NK-92 (cell line): ENCODE measurements around the gene SIGLEC1.

Experiments used
- DNase-seq: peaks from one replicate; lab custom pipeline; 2025; ENCODE audit not compliant: unreplicated experiment; lab: John Stamatoyannopoulos, UW

SIGLEC1 gene

GRCh38 chr20:3712279-3712873 lies at the start of gene SIGLEC1:
Gene SIGLEC1 (minus strand): TSS chr20:3712600. CDS start chr20:3707128, 5,472 bp downstream.
- DNase-seq, result no peak

DNA sequence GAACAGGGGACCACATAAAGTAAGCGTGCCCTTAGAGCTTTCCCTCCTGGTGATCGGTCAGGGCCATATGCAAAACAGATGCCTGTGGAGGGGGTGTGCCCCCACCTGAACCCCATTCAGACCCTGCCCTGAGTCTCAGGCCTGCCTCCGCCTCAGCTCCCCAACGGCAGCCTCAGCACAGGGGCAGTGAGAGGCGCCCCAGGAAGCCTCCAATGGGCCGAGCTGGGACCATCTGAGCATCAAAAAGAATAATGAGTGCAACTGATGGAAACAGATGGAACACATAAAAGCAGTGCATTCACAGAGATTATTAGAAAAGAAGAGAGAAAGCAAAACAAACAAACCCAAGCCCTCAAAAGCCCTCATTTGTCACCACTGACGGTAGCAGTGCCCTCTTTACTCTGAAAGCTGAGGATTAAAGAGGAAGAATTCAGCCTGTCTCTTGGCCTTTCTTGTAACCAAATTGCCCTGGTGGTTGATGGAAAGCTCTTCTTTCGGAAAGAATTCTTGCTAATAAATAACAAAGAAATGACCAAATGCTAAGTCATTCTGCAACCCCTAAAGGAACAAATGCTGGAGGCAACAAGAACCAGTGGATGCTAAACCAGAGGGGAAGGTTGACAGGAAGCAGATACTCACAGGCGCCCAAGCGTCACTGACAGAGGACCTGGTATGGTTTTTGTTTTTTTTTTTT lies 48.4 kb upstream of the SIGLEC1 start:
- no peak for DNase-seq

DNA sequence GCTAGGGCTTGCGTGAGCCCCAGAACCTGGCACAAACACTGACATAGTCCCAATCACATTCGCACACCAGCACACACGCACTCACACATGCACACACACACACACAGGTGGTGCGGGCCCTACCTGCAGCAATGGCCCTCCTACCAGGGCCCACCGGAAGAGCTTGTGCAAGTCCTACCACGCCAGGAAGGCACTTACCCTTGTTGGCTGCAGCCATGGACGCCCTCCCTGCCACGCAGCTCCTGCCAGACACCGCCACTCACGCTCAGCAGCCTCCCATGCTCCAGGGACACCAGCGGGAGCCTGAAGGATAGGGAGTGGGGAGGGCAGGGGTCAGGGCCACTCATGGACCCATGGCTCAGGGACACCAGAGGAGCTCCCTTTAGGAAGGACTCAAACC lies 47.5 kb upstream of the SIGLEC1 start:
- DNase-seq, result no peak

- no peak for DNase-seq
Measured at GRCh38 chr20:3759316-3759823, 47.0 kb upstream of the SIGLEC1 start.

- no peak for DNase-seq
Measured at GRCh38 chr20:3758566-3758965, 46.2 kb upstream of the SIGLEC1 start.

GRCh38 chr20:3757268-3757667 lies 44.9 kb upstream of the SIGLEC1 start:
- DNase-seq, result no peak

DNA sequence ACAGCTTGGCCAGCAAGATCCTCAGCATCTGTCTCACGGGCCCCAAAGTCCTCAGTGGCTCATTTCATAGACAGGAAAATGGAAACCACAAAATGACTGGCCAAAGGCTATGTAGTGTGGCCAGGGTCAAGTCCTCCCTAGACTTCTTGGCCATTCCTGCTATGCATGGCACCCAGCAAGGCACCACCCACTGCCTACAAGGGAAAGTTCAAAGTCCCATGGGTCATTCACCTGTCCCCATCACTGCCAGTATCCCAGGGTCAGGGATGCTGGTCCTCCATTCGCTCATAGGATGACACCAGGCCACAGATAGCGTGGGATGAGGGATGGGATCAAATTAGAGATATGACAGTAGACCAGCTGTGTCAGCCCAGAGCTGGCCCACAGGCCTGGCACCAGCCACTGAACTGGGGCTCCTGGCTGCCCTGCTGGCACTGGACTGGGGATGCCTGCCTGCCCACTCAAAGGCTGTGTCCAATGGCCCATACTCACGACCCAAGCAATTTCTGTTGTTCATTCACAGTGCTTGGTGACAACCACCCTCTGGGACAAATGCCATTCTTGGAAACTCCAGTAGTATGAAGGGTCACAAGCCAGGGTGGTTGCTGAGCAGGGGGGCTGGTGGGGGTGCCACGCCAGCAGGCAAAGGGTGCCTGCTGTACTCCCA lies 43.5 kb upstream of the SIGLEC1 start:
- DNase-seq, result no peak

DNA sequence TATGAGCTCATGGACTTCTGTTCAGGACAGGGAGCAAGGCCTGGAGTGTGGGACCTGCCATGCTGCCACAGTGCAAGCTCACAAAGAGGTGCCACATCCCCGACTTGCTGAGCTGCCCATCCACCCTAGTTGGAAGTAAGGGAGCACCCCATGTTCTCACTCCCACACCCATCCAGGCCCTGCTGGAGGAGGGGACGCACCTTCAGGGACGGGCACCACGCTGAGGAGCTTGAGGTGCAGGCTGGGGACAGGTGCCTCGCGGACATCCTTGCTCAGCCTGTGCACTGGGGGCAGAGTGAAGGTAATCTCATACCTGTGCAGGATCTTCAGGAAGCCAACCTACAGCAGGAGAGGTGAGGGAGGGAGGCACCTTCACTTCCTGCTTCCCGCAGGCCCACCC lies 42.9 kb upstream of the SIGLEC1 start:
- DNase-seq, result no peak

DNA sequence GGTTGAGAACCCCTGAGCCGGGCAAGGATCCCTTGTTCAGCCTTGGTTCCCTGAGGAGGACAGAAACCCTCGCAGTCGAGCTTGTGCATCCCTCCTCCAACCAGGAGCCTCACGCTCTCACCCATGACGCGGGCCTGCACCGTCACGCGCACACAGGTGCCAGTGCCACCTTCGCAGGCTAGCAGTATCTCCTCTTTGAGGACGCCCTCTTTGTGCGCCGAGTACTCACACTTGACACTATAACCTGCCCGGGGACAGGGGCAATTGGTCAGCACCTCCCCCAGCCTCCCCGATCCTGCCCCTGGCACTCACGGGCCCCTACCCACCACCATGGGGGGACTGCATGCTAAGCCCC lies 41.9 kb upstream of the SIGLEC1 start:
- no peak for DNase-seq

- DNase-seq, result no peak
Measured at GRCh38 chr20:3753501-3754275, 41.3 kb upstream of the SIGLEC1 start.

GRCh38 chr20:3753098-3753497 lies 40.7 kb upstream of the SIGLEC1 start:
- no peak for DNase-seq

DNA sequence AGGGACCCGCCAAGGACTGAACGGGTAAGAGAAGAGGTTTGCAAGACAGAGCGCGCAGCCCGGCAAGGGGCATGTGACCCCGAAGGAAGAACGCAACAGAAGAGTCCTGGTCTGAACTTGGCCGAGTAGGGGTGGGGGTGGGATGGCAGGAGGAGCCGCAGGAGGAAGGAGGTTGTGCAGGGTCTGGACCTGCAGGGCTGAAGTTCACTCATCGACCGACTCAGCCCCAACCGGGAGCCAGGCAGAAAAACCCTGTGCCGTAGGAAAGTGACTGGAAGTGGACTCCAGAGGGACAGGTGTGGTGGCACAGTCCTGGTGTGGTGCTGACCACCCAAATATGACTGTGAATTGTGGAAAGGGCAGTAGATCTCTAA lies 40.0 kb upstream of the SIGLEC1 start:
- no peak for DNase-seq

GRCh38 chr20:3751675-3752385 lies 39.4 kb upstream of the SIGLEC1 start:
- DNase-seq, result peak; percentile 12

DNA sequence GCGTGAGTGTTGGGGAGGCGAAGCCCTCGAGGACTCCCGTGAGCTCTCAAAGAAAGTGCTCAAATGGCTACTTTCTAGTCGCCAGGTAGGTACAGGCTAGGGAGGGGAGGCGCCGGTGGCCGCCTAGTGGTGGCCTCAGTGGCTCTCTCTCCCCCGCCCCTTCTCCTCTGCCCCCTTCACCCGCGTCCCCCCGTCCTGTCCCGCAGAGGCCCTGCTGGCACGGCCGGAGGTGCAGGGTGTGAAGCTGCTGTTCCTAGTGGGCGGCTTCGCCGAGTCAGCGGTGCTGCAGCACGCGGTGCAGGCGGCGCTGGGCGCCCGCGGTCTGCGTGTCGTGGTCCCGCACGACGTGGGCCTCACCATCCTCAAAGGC lies 38.9 kb upstream of the SIGLEC1 start:
- no peak for DNase-seq

DNA sequence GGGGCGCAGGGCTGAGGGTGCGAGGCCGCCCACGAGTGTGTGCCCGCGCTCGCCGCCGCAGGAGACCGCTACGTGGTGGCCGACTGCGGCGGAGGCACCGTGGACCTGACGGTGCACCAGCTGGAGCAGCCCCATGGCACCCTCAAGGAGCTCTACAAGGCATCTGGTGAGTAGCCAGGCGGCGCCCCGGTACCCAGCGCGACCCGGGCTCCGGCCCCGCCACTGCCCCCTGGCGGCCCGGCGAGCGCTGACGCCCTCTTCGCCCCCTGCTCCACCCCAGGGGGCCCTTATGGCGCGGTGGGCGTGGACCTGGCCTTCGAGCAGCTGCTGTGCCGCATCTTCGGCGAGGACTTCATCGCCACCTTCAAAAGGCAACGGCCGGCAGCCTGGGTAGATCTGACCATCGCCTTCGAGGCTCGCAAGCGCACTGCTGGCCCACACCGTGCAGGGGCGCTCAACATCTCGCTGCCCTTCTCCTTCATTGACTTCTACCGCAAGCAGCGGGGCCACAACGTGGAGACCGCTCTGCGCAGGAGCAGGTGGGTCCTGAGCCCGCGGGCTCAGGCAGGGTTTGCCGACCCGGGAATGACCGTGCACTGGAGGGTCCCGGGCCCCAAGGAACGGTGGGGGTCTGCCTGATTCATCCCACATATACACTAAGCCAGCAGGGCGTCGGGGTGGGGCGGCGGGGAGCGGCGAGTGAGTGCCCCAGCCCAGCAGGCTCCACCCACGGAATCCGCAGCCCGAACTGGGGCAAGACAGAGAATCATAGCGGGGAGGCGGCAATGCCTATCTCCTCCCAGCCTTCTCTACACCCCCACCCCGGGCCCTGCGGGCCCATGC lies 37.5 kb upstream of the SIGLEC1 start:
- no peak for DNase-seq

DNA sequence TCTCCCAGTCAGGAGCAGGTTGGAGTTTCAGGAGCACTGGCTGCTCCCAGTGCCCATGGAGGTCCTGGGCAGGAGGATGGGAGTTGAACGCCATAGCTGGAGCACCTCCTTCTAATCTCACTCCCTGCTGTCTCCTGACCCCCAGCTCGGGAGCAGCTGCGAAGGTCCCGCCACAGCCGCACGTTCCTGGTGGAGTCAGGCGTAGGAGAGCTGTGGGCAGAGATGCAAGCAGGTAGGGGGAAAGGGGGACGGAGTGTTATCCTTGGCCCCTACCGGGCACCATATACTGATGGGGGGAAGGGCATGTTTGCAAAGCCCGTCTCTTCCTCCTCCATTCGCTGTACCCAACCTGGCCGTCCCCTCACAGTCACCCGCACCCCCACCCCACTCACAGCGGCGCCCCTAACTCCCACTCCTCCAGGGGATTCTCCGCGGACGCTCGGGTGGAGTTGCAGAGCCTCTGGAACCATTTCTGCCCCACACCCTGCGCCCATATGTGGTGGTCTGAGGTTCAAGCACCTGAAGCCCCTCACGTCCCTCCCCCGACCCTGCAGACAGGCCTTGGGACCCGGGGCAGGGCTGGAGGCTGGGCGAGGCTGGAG lies 36.8 kb upstream of the SIGLEC1 start:
- no peak for DNase-seq

- no peak for DNase-seq
Measured at GRCh38 chr20:3748073-3748472, 35.7 kb upstream of the SIGLEC1 start.

DNA sequence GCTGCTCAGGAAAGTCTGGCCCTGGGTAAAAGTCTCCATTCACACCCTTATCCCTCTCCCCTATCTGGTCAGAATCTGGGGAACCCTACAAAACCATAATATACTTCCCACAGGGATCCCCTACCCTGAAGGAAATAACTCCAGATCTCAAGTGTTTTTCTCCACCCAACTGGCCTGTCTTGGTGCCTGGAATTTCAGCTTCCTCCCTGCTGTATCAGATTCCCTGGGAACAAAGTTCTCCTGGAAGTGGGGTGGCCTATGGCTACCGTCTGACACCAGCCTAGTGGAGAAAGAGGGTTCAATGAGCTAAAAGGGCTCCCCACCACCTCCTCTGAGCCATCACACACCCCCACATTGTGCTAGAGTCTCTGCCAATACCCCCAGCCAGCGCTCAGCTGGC lies 35.1 kb upstream of the SIGLEC1 start:
- no peak for DNase-seq

DNA sequence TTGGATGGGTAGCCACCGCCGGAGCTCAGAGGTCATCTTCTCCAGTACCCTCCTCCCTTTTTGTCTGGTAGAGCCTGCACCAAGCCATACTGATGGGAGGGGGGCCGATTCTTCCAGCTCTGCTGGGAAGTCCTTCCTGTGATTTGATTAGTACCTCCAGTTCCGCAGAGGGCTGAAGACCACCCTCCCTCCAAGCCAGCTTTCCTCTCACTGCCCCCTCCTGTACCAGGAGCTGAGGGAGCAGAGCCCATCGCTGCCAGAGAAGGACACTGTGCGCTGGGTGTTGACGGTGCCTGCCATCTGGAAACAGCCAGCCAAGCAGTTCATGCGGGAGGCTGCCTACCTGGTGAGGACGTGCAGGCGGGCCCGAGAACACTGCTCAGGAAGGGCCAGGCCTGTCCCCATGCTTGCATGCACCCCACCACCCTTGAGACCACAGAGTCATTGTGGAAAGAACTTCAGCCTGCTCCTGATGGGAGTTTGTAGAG lies 33.3 kb upstream of the SIGLEC1 start:
- no peak for DNase-seq
